SK-N-MC (cell line): ENCODE measurements around the gene NETO1.

Experiments
- DNase-seq: peaks from one replicate; pipeline ENCODE4 v3.0.0-alpha.2; 2011; ENCODE audit warnings: low read depth, low spot score
- H3K27ac ChIP-seq: fragments of 200-600 bp; sonication (generic); 2 replicates; pipeline ENCODE4 v1.5.1; 2016; ENCODE audit warnings: mixed run types
- H3K36me3 ChIP-seq: fragments of 200-600 bp; sonication (generic); 2 replicates; pipeline ENCODE4 v1.6.1; 2017; ENCODE audit warnings: antibody characterized with exemption, low read length, mixed read lengths; ENCODE audit not compliant: insufficient read depth
- H3K4me3 ChIP-seq: fragments of 200-600 bp; sonication (generic); 2 replicates; pipeline ENCODE4 v1.5.1; 2016
- H3K9ac ChIP-seq: fragments of 200-600 bp; sonication (generic); 2 replicates; pipeline ENCODE4 v1.8.0; 2017; ENCODE audit warnings: mixed run types, mixed read lengths; ENCODE audit not compliant: insufficient read length
- H3K9me3 ChIP-seq: fragments of 200-600 bp; sonication (generic); 2 replicates; pipeline ENCODE4 v1.6.1; 2017; ENCODE audit warnings: low read depth, mild to moderate bottlenecking, antibody characterized with exemption, low read length, moderate library complexity, mixed read lengths
- EZH2 ChIP-seq: fragments of 200-600 bp; sonication (generic); IDR thresholded peaks from one replicate; pipeline ENCODE4 v1.6.1; 2017; ENCODE audit warnings: antibody characterized with exemption
- FOXP2 ChIP-seq: optimal IDR thresholded peaks from 2 replicates; pipeline ENCODE3; 2011; ENCODE audit warnings: mild to moderate bottlenecking, moderate library complexity; ENCODE audit not compliant: insufficient read depth; ENCODE audit errors: extremely low read length, control extremely low read depth
- POLR2AphosphoS5 ChIP-seq: IDR thresholded peaks from 2 replicates; pipeline ENCODE4 v1.6.1; 2012; ENCODE audit warnings: mild to moderate bottlenecking, low read depth, low read length, borderline replicate concordance

NETO1 gene

GRCh38 chr18:72828601-72829000 lies 39.2 kb downstream of the NETO1 start:
- no peak overlapping the region for H3K9ac ChIP-seq
- no peak for DNase-seq
- H3K9me3 ChIP-seq, result no peaks in the 10 kb centered on the region
- no peak overlapping the region for H3K27ac ChIP-seq
- TF ChIP-seq FOXP2 (no peak), POLR2AphosphoS5 (no peak), EZH2 (no peak)
- no peak overlapping the region for H3K4me3 ChIP-seq
- no peaks in the 10 kb centered on the region for H3K36me3 ChIP-seq

- no peak for DNase-seq
- H3K4me3 ChIP-seq, result no peak overlapping the region
- H3K9ac ChIP-seq, result no peak overlapping the region
- TF ChIP-seq FOXP2 (no peak), EZH2 (no peak), POLR2AphosphoS5 (no peak)
- no peak overlapping the region for H3K27ac ChIP-seq
- H3K9me3 ChIP-seq, result no peaks in the 10 kb centered on the region
- no peaks in the 10 kb centered on the region for H3K36me3 ChIP-seq
These were observed 41.1 kb downstream of the NETO1 start for GRCh38 chr18:72826736-72827135.

- TF ChIP-seq FOXP2, result no peak
- no peak for TF ChIP-seq EZH2
- Histone ChIP-seq H3K9ac (no peak overlapping the region), H3K36me3 (no peaks in the 10 kb centered on the region), H3K4me3 (no peak overlapping the region), H3K27ac (no peak overlapping the region), H3K9me3 (no peaks in the 10 kb centered on the region)
- DNase-seq, result no peak
These were observed 44.4 kb downstream of the NETO1 start for GRCh38 chr18:72823345-72823744.

- Histone ChIP-seq H3K27ac (no peak overlapping the region), H3K4me3 (no peak overlapping the region), H3K9me3 (no peaks in the 10 kb centered on the region), H3K9ac (no peak overlapping the region), H3K36me3 (no peaks in the 10 kb centered on the region)
- no peak for DNase-seq
- TF ChIP-seq POLR2AphosphoS5, result no peak
- TF ChIP-seq EZH2, result no peak
- no peak for TF ChIP-seq FOXP2
These were observed 45.6 kb downstream of the NETO1 start for GRCh38 chr18:72822202-72822601.

- TF ChIP-seq EZH2 (no peak), POLR2AphosphoS5 (no peak), FOXP2 (no peak)
- no peak for DNase-seq
These were observed 47.2 kb downstream of the NETO1 start for GRCh38 chr18:72820571-72820970.

GRCh38 chr18:72819050-72819449 lies 48.7 kb downstream of the NETO1 start:
- no peaks in the 10 kb centered on the region for H3K9me3 ChIP-seq
- TF ChIP-seq FOXP2 (no peak), EZH2 (no peak), POLR2AphosphoS5 (no peak)
- H3K9ac ChIP-seq, result no peak overlapping the region
- DNase-seq, result no peak
- no peak overlapping the region for H3K27ac ChIP-seq
- H3K36me3 ChIP-seq, result no peaks in the 10 kb centered on the region
- H3K4me3 ChIP-seq, result no peak overlapping the region

More at GRCh38 chr18:72820571-72820970, 47.2 kb downstream of the NETO1 start:
- Histone ChIP-seq H3K4me3 (no peak overlapping the region), H3K36me3 (no peaks in the 10 kb centered on the region), H3K27ac (no peak overlapping the region), H3K9ac (no peak overlapping the region), H3K9me3 (no peaks in the 10 kb centered on the region)

GRCh38 chr18:72811047-72811446 lies 56.7 kb downstream of the NETO1 start:
- Histone ChIP-seq H3K4me3 (no peak overlapping the region), H3K9ac (no peak overlapping the region), H3K9me3 (no peaks in the 10 kb centered on the region), H3K36me3 (no peaks in the 10 kb centered on the region), H3K27ac (no peak overlapping the region)
- DNase-seq, result no peak
- no peak for TF ChIP-seq POLR2AphosphoS5
- no peak for TF ChIP-seq EZH2
- TF ChIP-seq FOXP2, result no peak

GRCh38 chr18:72808680-72809079 lies 59.1 kb downstream of the NETO1 start:
- no peak for TF ChIP-seq POLR2AphosphoS5
- TF ChIP-seq EZH2, result no peak
- no peak for TF ChIP-seq FOXP2
- Histone ChIP-seq H3K36me3 (no peaks in the 10 kb centered on the region), H3K9ac (no peak overlapping the region), H3K4me3 (no peak overlapping the region), H3K27ac (no peak overlapping the region), H3K9me3 (no peaks in the 10 kb centered on the region)
- DNase-seq, result no peak

- H3K9me3 ChIP-seq, result no peaks in the 10 kb centered on the region
- TF ChIP-seq EZH2, result no peak
- TF ChIP-seq POLR2AphosphoS5, result no peak
- TF ChIP-seq FOXP2, result no peak
- H3K4me3 ChIP-seq, result no peak overlapping the region
- DNase-seq, result no peak
- H3K9ac ChIP-seq, result no peak overlapping the region
- no peak overlapping the region for H3K27ac ChIP-seq
- no peaks in the 10 kb centered on the region for H3K36me3 ChIP-seq
These were observed 68.7 kb downstream of the NETO1 start for GRCh38 chr18:72799106-72799505.
